CD14-positive monocyte (primary cell): ENCODE measurements around the gene OSBPL1A. TPM values are rescaled to one million over a fixed set of nuclear protein-coding genes. Genes with fewer than 3 reads are reported as not detected.

Experiments used
- DNase-seq, 3 donors: peaks; one replicate each; pipeline ENCODE4 v3.0.0-alpha.2; 2011 to 2022
- H2AFZ ChIP-seq: 2 replicates; pipeline ENCODE4 v1.6.0; 2012; ENCODE audit warnings: mild to moderate bottlenecking, low read depth, low read length, inconsistent platforms; ENCODE audit not compliant: insufficient read depth, poor library complexity, severe bottlenecking
- H3K27ac ChIP-seq, 2 donors: 1 replicate in 1 of 2; 2 replicates in 1 of 2; pipeline ENCODE4 v1.5.1; 2012 to 2013; ENCODE audit warnings: low read length in 2 of 2, control low read depth in 1 of 2, inconsistent platforms in 1 of 2, low read depth in 1 of 2, mild to moderate bottlenecking in 1 of 2
- H3K27me3 ChIP-seq, 2 donors: one replicate each; pipeline versions ENCODE4 v1.6.0 to v1.6.1; 2011 to 2013; ENCODE audit warnings: low read length in 2 of 2; ENCODE audit not compliant: control insufficient read depth in 2 of 2, insufficient read depth in 2 of 2
- H3K36me3 ChIP-seq, 2 donors: replicated peaks in 1 of 2; 1 replicate in 1 of 2; 2 replicates in 1 of 2; pipeline versions ENCODE4 v1.5.1 to v1.6.1; 2012 to 2013; ENCODE audit warnings: low read length in 2 of 2, control low read depth in 1 of 2, inconsistent platforms in 1 of 2, mild to moderate bottlenecking in 1 of 2; ENCODE audit not compliant: insufficient read depth in 2 of 2, control insufficient read depth in 1 of 2
- H3K4me1 ChIP-seq, 2 donors: 1 replicate in 1 of 2; 2 replicates in 1 of 2; pipeline versions ENCODE4 v1.5.1 to v1.6.1; 2012 to 2013; ENCODE audit warnings: low read length in 2 of 2, control low read depth in 1 of 2, inconsistent platforms in 1 of 2, mild to moderate bottlenecking in 1 of 2, moderate library complexity in 1 of 2; ENCODE audit not compliant: insufficient read depth in 2 of 2, control insufficient read depth in 1 of 2
- H3K4me2 ChIP-seq: replicated peaks from 2 replicates; pipeline ENCODE3; 2012; ENCODE audit warnings: low read length, moderate library complexity, mild to moderate bottlenecking; ENCODE audit not compliant: poor library complexity, severe bottlenecking; ENCODE audit errors: extremely low read depth
- H3K4me3 ChIP-seq, 3 experiments: fragments of 200-600 bp in 1 of 3; sonication (generic) in 1 of 3; replicated peaks in 1 of 3; 1 replicate in 2 of 3; 2 replicates in 1 of 3; pipeline ENCODE4 v1.5.1; 2011 to 2013; ENCODE audit warnings: low read length in 3 of 3, mild to moderate bottlenecking in 3 of 3, control low read depth in 2 of 3, low read depth in 2 of 3, inconsistent platforms in 1 of 3, moderate library complexity in 1 of 3
- H3K79me2 ChIP-seq: 2 replicates; pipeline ENCODE4 v1.6.0; 2012; ENCODE audit warnings: mild to moderate bottlenecking, control low read depth, inconsistent platforms, low read length, moderate library complexity; ENCODE audit not compliant: insufficient read depth
- H3K9ac ChIP-seq: 2 replicates; pipeline ENCODE4 v1.6.0; 2017; ENCODE audit warnings: low read length, mild to moderate bottlenecking; ENCODE audit not compliant: insufficient read depth, poor library complexity, severe bottlenecking
- H3K9me3 ChIP-seq, 2 donors: replicated peaks in 1 of 2; 1 replicate in 1 of 2; 2 replicates in 1 of 2; pipeline versions ENCODE4 v1.5.1 to v1.6.1; 2012 to 2013; ENCODE audit warnings: low read length in 2 of 2, control low read depth in 1 of 2; ENCODE audit not compliant: control insufficient read depth in 1 of 2, insufficient read depth in 1 of 2
- H4K20me1 ChIP-seq: 2 replicates; pipeline ENCODE4 v1.6.0; 2012; ENCODE audit warnings: mild to moderate bottlenecking, low read length, control low read depth, moderate library complexity; ENCODE audit not compliant: insufficient read depth
- H3K27ac Mint-ChIP-seq, 7 donors: one replicate each; pipeline ENCODE4 v1.8.0; 2020; ENCODE audit warnings: mild to moderate bottlenecking in 7 of 7, mixed read lengths in 7 of 7, moderate library complexity in 6 of 7, inconsistent platforms in 2 of 7
- H3K27me3 Mint-ChIP-seq, 3 donors: one replicate each; pipeline ENCODE4 v1.8.0; 2021 to 2022; ENCODE audit warnings: low read depth in 3 of 3, mild to moderate bottlenecking in 3 of 3, mixed read lengths in 3 of 3, moderate library complexity in 3 of 3, inconsistent platforms in 1 of 3
- H3K36me3 Mint-ChIP-seq, 2 donors: one replicate each; pipeline ENCODE4 v1.8.0; 2020; ENCODE audit warnings: mixed read lengths in 2 of 2, inconsistent platforms in 1 of 2, mild to moderate bottlenecking in 1 of 2
- H3K4me1 Mint-ChIP-seq: one replicate; pipeline ENCODE4 v1.8.0; 2020; ENCODE audit warnings: mild to moderate bottlenecking, mixed read lengths
- H3K4me3 Mint-ChIP-seq, 2 donors: one replicate each; pipeline ENCODE4 v1.8.0; 2020; ENCODE audit warnings: mild to moderate bottlenecking in 2 of 2, mixed read lengths in 2 of 2, moderate library complexity in 1 of 2
- H3K9me3 Mint-ChIP-seq, 7 donors: one replicate each; pipeline ENCODE4 v1.8.0; 2020 to 2022; ENCODE audit warnings: mixed read lengths in 7 of 7, mild to moderate bottlenecking in 6 of 7, moderate library complexity in 6 of 7, inconsistent platforms in 2 of 7
- WGBS: methylation state at CpG from one replicate; pipeline ENCODE4 v1.1.5; 2013; ENCODE audit warnings: missing lambda C conversion rate; ENCODE audit not compliant: insufficient coverage; 5-methylcytosine and 5-hydroxymethylcytosine counted together
- intact Hi-C, 2 donors: fragments of 100-400 bp; cut with micrococcal nuclease; formaldehyde crosslinking; loops; one replicate each; pipeline versions ENCODE4 v1.15.0 to v1.15.1; 2023
- polyA plus RNA-seq, 3 donors: library from polyadenylated mRNA; depleted of rRNA in 1 of 3; unstranded in 2 of 3; stranded (reverse) in 1 of 3; fragments of 300-500 nt in 2 of 3; fragments of >200 nt in 1 of 3; fragmentation: Illumina TruSeq in 2 of 3; gene quantifications; 1 replicate in 2 of 3; 2 replicates in 1 of 3; pipeline ENCODE4 v1.2.3, GENCODE V29; 2012 to 2021
- TF ChIP-seq, protein P1 (sequence below): fragments of 200-600 bp; IDR thresholded peaks from one replicate; pipeline ENCODE4 v1.8.0; 2022; ENCODE audit warnings: antibody characterized with exemption, mild to moderate bottlenecking

OSBPL1A gene
- polyA plus RNA-seq, 3 donors = 6.3 to 9.1 (median 7.1) TPM

DNA sequence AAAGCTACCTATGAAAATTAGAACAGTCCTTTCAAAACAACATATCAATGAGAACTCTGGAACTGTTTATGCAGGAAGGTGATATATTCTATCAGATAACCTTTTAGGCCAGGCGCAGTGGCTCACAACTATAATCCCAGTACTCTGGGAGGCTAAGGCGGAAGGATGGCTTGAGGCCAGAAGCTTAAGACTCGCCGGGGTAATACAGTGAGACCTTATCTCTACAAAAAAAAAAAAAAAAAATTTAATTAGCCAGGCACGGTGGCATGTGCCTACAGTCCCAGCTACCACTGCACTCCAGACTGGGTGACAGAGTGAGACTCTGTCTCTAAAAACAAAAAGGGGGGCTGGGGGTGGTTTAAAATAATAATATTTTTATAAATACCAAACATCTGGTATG lies 77.9 kb downstream of the OSBPL1A start:
- no peaks in the 10 kb centered on the region for H3K4me1 ChIP-seq
- H3K27ac ChIP-seq = no peak overlapping the region
- H2AFZ ChIP-seq = no peak overlapping the region
- TF ChIP-seq, protein P1, sequence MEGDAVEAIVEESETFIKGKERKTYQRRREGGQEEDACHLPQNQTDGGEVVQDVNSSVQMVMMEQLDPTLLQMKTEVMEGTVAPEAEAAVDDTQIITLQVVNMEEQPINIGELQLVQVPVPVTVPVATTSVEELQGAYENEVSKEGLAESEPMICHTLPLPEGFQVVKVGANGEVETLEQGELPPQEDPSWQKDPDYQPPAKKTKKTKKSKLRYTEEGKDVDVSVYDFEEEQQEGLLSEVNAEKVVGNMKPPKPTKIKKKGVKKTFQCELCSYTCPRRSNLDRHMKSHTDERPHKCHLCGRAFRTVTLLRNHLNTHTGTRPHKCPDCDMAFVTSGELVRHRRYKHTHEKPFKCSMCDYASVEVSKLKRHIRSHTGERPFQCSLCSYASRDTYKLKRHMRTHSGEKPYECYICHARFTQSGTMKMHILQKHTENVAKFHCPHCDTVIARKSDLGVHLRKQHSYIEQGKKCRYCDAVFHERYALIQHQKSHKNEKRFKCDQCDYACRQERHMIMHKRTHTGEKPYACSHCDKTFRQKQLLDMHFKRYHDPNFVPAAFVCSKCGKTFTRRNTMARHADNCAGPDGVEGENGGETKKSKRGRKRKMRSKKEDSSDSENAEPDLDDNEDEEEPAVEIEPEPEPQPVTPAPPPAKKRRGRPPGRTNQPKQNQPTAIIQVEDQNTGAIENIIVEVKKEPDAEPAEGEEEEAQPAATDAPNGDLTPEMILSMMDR = no peak
- no peak overlapping the region for H3K4me2 ChIP-seq
- peaks cover 7 to 27% of the 10 kb centered on the region in 2 donors for H3K36me3 ChIP-seq
- Mint-ChIP-seq H3K27me3 (no peaks in the 10 kb centered on the region), H3K36me3 (peaks cover 30 to 39% of the 10 kb centered on the region in 2 donors), H3K4me1 (peaks cover 3% of the 10 kb centered on the region), H3K9me3 (no peaks in the 10 kb centered on the region), H3K4me3 (no peak overlapping the region), H3K27ac (no peak overlapping the region)
- no peak overlapping the region for H3K4me3 ChIP-seq
- no peak for DNase-seq
- intact Hi-C loops = no loop called here
- no peaks in the 10 kb centered on the region for H4K20me1 ChIP-seq
- WGBS = no CpG with 5 or more reads among the region's 5 CpGs
- H3K79me2 ChIP-seq = no peaks in the 10 kb centered on the region
- no peaks in the 10 kb centered on the region for H3K9me3 ChIP-seq
- H3K27me3 ChIP-seq = no peaks in the 10 kb centered on the region
- no peak overlapping the region for H3K9ac ChIP-seq

DNA sequence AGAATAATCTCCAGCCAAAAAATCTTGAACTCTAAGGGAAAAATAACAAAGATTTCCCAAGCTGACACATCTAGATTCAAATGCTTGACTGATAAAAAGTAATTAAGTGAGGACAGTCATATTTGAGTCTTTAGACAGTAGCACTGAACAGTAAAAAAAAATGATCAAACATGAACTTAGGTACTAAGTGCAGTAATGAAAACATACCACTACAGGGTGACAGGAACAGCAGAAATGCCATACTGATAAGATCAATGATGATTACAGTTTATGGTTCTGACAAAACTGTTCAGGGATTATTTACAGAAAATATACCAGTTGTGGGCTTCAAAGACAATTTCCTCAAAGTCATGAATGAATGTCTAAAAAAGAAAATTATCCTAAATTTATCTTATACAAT lies 80.3 kb downstream of the OSBPL1A start:
- H3K9me3 ChIP-seq = no peaks in the 10 kb centered on the region
- no peaks in the 10 kb centered on the region for H3K9me3 Mint-ChIP-seq
- H3K27me3 Mint-ChIP-seq = no peaks in the 10 kb centered on the region
- no peak overlapping the region for H3K27ac ChIP-seq
- no peaks in the 10 kb centered on the region for H3K27me3 ChIP-seq
- intact Hi-C loops = no loop called here
- H2AFZ ChIP-seq = no peak overlapping the region
- TF ChIP-seq, protein P1 = no peak
- no peak overlapping the region for H3K4me3 ChIP-seq
- no peak overlapping the region for H3K4me3 Mint-ChIP-seq
- no peaks in the 10 kb centered on the region for H3K4me1 ChIP-seq
- peak overlapping the region in 2 of 7 donors; percentile 13 to 37 for H3K27ac Mint-ChIP-seq
- peaks cover 23 to 50% of the 10 kb centered on the region in 2 donors for H3K36me3 ChIP-seq
- H3K79me2 ChIP-seq = no peaks in the 10 kb centered on the region
- H3K36me3 Mint-ChIP-seq = peaks cover 47 to 61% of the 10 kb centered on the region in 2 donors
- H3K9ac ChIP-seq = no peak overlapping the region
- no peak overlapping the region for H3K4me2 ChIP-seq
- peaks cover 3% of the 10 kb centered on the region for H3K4me1 Mint-ChIP-seq
- no peak for DNase-seq
- no peaks in the 10 kb centered on the region for H4K20me1 ChIP-seq
